OCI-LY1 (cell line): Measurements from ENCODE around the gene DRAM1.

Source experiments
- H2AFZ ChIP-seq: fragments of 200-600 bp; sonication (generic), shearing (Covaris generic); 2 replicates; pipeline ENCODE4 v1.6.0; 2014; ENCODE audit warnings: antibody characterized with exemption, mild to moderate bottlenecking, low read length
- H3F3A ChIP-seq: fragments of 200-600 bp; sonication (generic), shearing (Covaris generic); 2 replicates; pipeline ENCODE4 v1.6.0; 2014; ENCODE audit warnings: mild to moderate bottlenecking, antibody characterized with exemption, low read length, moderate library complexity; ENCODE audit not compliant: insufficient read depth
- H3K27ac ChIP-seq: fragments of 200-600 bp; sonication (generic); 2 replicates; pipeline ENCODE4 v1.5.1; 2014; ENCODE audit warnings: low read length, mixed run types, mild to moderate bottlenecking, low read depth; ENCODE audit not compliant: poor library complexity, severe bottlenecking
- H3K27me3 ChIP-seq: fragments of 200-600 bp; sonication (generic); 2 replicates; pipeline ENCODE4 v1.6.0; 2014; ENCODE audit warnings: antibody characterized with exemption, mild to moderate bottlenecking, low read length, moderate library complexity; ENCODE audit not compliant: insufficient read depth
- H3K36me3 ChIP-seq: fragments of 200-600 bp; sonication (generic); 2 replicates; pipeline ENCODE4 v1.6.1; 2014; ENCODE audit warnings: mild to moderate bottlenecking, antibody characterized with exemption, low read length, moderate library complexity, mixed read lengths; ENCODE audit not compliant: insufficient read depth
- H3K4me1 ChIP-seq: fragments of 200-600 bp; sonication (generic); 2 replicates; pipeline ENCODE4 v1.5.1; 2014; ENCODE audit warnings: mild to moderate bottlenecking, low read length, moderate library complexity; ENCODE audit not compliant: insufficient read depth, severe bottlenecking
- H3K4me2 ChIP-seq: fragments of 200-600 bp; sonication (generic), shearing (Covaris generic); 2 replicates; pipeline ENCODE4 v1.6.1; 2014; ENCODE audit warnings: low read length
- H3K4me3 ChIP-seq: fragments of 200-600 bp; sonication (generic); 2 replicates; pipeline ENCODE4 v1.5.1; 2014; ENCODE audit warnings: low read length, low read depth, mild to moderate bottlenecking, mixed read lengths; ENCODE audit not compliant: poor library complexity, severe bottlenecking
- H3K79me2 ChIP-seq: fragments of 200-600 bp; shearing (Covaris generic); 2 replicates; pipeline ENCODE4 v1.6.1; 2016; ENCODE audit warnings: mixed run types, low read length, mixed read lengths; ENCODE audit not compliant: insufficient read depth
- H3K9ac ChIP-seq: fragments of 200-600 bp; sonication (generic), shearing (Covaris generic); 2 replicates; pipeline ENCODE4 v1.6.1; 2014; ENCODE audit warnings: mild to moderate bottlenecking, low read length, mixed read lengths
- H3K9me2 ChIP-seq: fragments of 200-600 bp; sonication (generic), shearing (Covaris generic); 2 replicates; pipeline ENCODE4 v1.6.1; 2014; ENCODE audit warnings: low read depth, mild to moderate bottlenecking, low read length, mixed read lengths
- H3K9me3 ChIP-seq: fragments of 200-600 bp; shearing (Covaris generic); 2 replicates; pipeline ENCODE4 v1.6.1; 2014; ENCODE audit warnings: low read length, mixed read lengths
- H4K20me1 ChIP-seq: fragments of 200-600 bp; sonication (generic), shearing (Covaris generic); 2 replicates; pipeline ENCODE4 v1.6.0; 2016; ENCODE audit warnings: mild to moderate bottlenecking, low read length; ENCODE audit not compliant: insufficient read depth
- EZH2 ChIP-seq: fragments of 200-600 bp; sonication (generic), shearing (Covaris generic); IDR thresholded peaks from 2 replicates; pipeline ENCODE4 v1.8.0; 2017; ENCODE audit warnings: borderline replicate concordance, mixed run types, mild to moderate bottlenecking, antibody characterized with exemption, low read length, moderate library complexity, mixed read lengths
- TF ChIP-seq, protein P1 (sequence below): fragments of 200-600 bp; sonication (generic), shearing (Covaris generic); IDR thresholded peaks from 2 replicates; pipeline ENCODE4 v1.5.1; 2017; ENCODE audit warnings: mild to moderate bottlenecking, antibody characterized with exemption, low read length, moderate library complexity, mixed read lengths

DRAM1 gene

DNA sequence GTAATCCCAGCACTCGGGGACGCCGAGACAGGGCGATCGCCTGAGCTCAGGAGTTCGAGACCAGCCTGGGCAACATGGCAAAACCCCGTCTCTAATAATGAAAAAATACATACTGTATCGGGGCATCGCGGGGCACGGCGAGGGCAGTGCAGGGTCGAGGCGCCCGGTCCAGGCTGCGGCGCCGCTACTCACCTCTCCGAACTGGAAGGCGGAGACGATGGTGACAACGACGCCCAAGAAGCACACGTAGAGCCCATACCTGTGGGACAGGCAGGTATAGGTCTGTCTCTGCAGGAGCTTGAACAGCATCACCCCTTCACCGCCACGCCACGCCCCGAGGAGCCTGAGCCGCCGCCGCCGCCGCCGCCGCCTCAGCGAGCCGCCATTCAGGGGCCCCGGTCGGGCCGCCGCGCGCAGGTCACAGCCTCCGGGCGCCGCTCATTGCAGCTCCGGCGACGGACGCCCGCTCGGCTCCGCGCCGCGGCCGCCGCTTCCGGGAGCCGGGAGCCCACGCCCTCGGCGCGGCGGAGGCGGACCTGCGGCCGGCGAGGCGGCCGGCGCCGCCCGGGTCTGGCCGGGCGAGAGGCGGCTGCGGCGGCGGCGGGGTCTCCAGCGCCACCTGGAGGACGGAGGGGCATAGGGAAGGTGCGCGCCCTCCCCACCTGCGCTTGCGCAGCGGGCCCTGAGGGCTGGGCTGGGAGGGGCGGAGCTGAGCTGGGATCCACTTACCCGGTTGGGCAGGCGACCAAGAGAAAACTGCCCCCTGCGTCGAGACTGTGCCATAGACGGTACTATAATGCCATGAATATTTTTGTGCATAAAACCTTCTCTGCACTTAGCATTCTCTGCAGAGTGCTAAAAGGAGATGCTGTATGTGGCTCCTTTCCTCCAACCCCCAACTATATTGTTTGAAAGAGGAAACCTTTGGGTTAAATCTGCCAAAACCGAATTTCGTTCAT, 46.7 kb upstream of the DRAM1 start, which contains the start of gene GNPTAB:
Gene GNPTAB (minus strand): TSS at position 593 of the 959 bp plus-strand sequence. CDS start 284 bp downstream, at position 309.
- peaks cover 30% of the 10 kb centered on the region for H3K79me2 ChIP-seq

DNA sequence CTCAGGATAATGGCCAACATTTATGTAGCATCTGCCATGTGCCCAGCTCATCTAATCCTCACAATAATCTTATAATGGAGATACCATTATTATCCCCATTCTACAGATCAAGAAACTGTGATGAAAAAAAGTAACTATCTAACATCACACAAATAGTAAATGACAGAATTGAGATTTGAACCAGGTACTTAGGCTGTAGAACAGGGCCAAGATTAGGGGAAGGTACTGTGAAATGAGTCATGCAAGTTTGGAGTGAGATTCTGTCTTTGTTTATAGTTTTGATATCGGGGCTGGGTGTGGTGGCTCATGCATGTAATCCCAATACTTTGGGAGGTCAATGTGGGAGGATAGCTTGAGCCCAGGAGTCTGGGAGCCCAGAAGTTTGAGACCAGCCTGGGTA, 45.4 kb upstream of the DRAM1 start:
- no peak overlapping the region for H3K9ac ChIP-seq
- peaks cover 36% of the 10 kb centered on the region for H3K4me1 ChIP-seq
- H3K4me2 ChIP-seq, result no peak overlapping the region
- H3K9me2 ChIP-seq, result no peaks in the 10 kb centered on the region
- no peak overlapping the region for H2AFZ ChIP-seq
- H3K36me3 ChIP-seq, result no peaks in the 10 kb centered on the region; the same call in 1 of the 2 replicates
- peaks cover 19% of the 10 kb centered on the region for H3K79me2 ChIP-seq
- no peak for TF ChIP-seq EZH2
- TF ChIP-seq, protein P1, sequence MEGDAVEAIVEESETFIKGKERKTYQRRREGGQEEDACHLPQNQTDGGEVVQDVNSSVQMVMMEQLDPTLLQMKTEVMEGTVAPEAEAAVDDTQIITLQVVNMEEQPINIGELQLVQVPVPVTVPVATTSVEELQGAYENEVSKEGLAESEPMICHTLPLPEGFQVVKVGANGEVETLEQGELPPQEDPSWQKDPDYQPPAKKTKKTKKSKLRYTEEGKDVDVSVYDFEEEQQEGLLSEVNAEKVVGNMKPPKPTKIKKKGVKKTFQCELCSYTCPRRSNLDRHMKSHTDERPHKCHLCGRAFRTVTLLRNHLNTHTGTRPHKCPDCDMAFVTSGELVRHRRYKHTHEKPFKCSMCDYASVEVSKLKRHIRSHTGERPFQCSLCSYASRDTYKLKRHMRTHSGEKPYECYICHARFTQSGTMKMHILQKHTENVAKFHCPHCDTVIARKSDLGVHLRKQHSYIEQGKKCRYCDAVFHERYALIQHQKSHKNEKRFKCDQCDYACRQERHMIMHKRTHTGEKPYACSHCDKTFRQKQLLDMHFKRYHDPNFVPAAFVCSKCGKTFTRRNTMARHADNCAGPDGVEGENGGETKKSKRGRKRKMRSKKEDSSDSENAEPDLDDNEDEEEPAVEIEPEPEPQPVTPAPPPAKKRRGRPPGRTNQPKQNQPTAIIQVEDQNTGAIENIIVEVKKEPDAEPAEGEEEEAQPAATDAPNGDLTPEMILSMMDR, result no peak
- no peak overlapping the region for H3K4me3 ChIP-seq
- no peak overlapping the region for H3K27ac ChIP-seq
- H3K27me3 ChIP-seq, result no peaks in the 10 kb centered on the region
- no peaks in the 10 kb centered on the region for H4K20me1 ChIP-seq
- H3K9me3 ChIP-seq, result no peaks in the 10 kb centered on the region
- H3F3A ChIP-seq, result no peaks in the 10 kb centered on the region

More for the DNA sequence above, 46.7 kb upstream of the DRAM1 start, which contains the start of gene GNPTAB:
- H4K20me1 ChIP-seq, result no peaks in the 10 kb centered on the region
- peak within 1 kb of the TSS; percentile 83 for H3K9ac ChIP-seq
- no peaks in the 10 kb centered on the region for H3F3A ChIP-seq
- H3K27me3 ChIP-seq, result no peaks in the 10 kb centered on the region
- no peaks in the 10 kb centered on the region; the same call in 1 of the 2 replicates for H3K36me3 ChIP-seq
- no peak for TF ChIP-seq EZH2
- TF ChIP-seq, protein P1, result peak; percentile 57
- peak within 1 kb of the TSS; percentile 94 for H3K4me3 ChIP-seq
- H3K4me2 ChIP-seq, result peak within 1 kb of the TSS; percentile 93
- H3K9me3 ChIP-seq, result no peaks in the 10 kb centered on the region
- peak within 1 kb of the TSS; percentile 79 for H3K27ac ChIP-seq
- H3K9me2 ChIP-seq, result no peaks in the 10 kb centered on the region
- peak within 1 kb of the TSS; percentile 42 for H2AFZ ChIP-seq
- H3K4me1 ChIP-seq, result peaks cover 49% of the 10 kb centered on the region

DNA sequence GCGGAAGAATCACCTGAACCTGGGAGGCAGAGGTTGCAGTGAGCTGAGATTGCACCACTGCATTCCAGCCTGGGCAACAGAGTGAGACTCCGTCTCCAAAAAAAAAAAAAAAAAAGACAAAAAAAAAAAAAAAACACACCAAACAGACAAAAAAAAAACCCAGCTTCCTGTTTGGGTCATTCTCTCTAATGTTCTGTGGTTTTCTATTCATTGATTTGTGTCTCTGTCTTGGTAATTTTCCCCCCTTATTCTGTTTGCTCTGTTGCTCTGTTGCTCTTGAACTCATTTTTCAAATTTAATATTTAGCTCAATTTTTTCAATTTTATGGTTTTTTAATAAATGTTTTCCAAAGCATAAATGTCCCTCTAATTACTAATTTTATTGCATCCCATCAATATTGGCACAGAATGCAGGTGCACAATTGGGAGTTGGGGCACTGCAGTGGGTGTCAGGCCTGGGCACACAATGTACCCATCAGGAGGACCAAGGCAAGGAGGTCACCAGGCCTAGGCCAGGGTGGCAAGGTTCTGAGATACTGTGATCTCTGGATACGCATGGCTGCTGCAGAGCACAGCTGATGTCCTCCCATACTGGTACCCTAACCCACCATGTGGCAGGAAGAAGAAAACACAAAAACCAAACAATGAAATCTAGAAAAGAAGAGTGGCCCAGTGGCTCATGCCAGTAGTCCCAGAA, 38.6 kb upstream of the DRAM1 start:
- H3K9ac ChIP-seq, result no peak overlapping the region
- no peaks in the 10 kb centered on the region for H4K20me1 ChIP-seq
- H3K4me1 ChIP-seq, result peaks cover 10% of the 10 kb centered on the region
- no peak overlapping the region for H3K27ac ChIP-seq
- H3F3A ChIP-seq, result no peaks in the 10 kb centered on the region
- H3K4me3 ChIP-seq, result no peak overlapping the region
- H3K4me2 ChIP-seq, result no peak overlapping the region; the same call in 1 of the 2 replicates
- TF ChIP-seq EZH2, result no peak
- TF ChIP-seq, protein P1, result no peak
- H2AFZ ChIP-seq, result no peak overlapping the region
- no peaks in the 10 kb centered on the region for H3K9me2 ChIP-seq
- H3K27me3 ChIP-seq, result no peaks in the 10 kb centered on the region
- no peaks in the 10 kb centered on the region for H3K36me3 ChIP-seq
- no peaks in the 10 kb centered on the region for H3K9me3 ChIP-seq
- no peaks in the 10 kb centered on the region for H3K79me2 ChIP-seq
